NCI-H2029 (cell line): ENCODE measurements around the gene RBL2.
"Not testable (repeated sequence)": the region's sequence is repeated elsewhere in the genome, so short reads cannot be mapped to it uniquely, and the experiment has no call there.

Experiments used
- DNase-seq: peaks from one replicate; lab custom pipeline; 2025; lab: John Stamatoyannopoulos, UW

Gene RBL2

DNA sequence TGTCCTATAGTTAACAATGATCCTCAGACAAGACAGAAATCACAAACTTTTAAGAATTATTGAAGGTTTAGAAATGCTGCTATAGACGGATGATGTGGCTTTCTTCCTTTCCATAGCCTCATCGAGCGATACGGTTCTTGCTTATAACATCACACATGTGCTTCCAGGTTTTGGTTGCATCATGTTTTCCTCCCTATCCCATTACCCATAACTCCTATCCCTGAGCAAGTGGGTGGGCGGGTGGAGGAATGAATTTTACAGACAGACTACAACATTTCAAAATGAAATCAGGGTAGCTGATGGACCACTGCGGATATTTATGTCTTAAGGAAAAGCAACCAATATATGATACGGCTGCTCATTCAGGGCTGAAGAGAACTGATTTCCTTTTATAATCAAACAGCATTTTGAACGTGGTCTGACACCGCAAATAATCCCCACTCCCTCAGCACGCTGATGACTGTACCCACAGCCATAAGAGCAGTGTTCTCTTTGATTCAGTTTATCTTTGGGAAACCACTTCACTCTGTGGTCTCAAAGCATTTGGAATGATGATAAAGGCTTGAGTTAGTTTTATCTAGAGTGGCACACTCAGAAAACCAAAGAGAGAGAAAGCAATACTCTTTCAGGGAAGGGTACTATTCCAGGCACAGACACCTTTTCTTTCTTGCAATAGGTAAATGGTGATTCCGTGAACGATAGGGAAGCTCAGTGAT lies 73.4 kb downstream of the RBL2 start:
- no peak for DNase-seq

DNA sequence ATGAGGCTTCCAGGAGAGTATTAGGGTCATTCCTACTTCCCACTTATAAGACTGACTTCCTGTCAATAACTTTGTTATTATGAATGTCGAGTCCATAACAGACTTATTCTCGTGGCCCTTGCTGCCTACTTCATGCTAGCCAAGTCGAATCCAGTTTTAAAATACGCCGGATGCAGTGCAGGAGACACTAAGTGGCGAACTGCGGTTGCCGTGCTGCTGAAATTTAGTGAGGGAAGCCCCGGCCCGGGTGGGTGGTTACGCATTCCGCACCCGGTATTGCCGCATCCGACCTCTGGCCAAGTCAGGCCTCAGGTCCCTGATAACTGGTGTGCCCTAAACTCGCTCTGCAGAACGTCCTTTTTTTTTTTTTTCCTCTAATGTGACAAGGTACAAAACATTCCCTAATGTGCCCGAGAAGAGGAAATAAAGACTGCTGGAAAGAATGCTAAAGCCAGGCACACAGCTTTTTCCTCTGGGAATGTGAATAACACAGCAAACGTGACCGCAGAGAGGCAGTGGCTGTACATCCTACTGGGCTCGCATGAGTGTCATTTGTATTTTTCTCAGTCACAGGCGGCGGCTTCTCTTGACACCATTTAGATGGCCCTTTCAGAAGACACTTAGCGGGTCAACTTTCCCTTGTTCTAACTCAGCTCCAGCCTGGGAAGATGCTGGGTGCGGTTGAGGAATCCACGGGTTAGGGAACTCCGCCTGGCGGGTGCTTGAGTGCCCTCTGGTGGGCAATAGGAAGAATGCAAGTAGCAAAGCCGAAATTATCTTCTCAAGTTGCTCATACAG lies 75.8 kb downstream of the RBL2 start:
- no peak for DNase-seq

DNA sequence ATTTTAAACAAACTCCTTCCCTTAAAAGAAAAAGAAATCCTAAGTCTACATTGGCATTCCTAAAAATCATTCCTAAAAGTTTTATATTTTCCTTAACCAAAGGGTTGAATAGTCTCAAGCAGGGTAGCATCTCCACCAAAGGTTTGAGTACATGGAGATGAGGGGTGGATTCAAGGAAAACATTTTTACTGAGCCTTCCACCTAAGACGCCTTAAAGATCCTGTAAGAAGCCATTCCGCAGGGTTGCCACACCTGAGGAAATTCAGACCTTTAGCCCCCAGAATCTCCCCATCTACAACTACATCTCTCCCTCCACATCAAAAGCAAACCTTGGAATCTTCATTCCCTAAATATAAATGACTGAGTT lies 76.4 kb downstream of the RBL2 start:
- DNase-seq = no peak

DNA sequence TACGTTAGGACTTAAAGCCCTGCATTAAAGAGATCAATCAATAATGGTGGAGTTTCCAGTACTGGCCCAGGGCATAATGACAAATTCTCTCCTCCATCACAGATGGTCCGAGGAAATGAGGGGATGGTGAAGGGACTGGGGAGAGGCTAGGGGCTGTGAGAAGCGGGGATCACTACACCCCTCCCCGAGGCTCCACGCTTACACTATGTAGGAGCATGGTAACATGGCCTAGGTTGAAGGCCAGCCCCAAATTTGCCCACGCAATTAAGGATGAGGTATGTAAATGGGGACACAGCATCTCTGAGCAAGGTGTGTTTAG lies 76.8 kb downstream of the RBL2 start:
- DNase-seq = no peak

DNA sequence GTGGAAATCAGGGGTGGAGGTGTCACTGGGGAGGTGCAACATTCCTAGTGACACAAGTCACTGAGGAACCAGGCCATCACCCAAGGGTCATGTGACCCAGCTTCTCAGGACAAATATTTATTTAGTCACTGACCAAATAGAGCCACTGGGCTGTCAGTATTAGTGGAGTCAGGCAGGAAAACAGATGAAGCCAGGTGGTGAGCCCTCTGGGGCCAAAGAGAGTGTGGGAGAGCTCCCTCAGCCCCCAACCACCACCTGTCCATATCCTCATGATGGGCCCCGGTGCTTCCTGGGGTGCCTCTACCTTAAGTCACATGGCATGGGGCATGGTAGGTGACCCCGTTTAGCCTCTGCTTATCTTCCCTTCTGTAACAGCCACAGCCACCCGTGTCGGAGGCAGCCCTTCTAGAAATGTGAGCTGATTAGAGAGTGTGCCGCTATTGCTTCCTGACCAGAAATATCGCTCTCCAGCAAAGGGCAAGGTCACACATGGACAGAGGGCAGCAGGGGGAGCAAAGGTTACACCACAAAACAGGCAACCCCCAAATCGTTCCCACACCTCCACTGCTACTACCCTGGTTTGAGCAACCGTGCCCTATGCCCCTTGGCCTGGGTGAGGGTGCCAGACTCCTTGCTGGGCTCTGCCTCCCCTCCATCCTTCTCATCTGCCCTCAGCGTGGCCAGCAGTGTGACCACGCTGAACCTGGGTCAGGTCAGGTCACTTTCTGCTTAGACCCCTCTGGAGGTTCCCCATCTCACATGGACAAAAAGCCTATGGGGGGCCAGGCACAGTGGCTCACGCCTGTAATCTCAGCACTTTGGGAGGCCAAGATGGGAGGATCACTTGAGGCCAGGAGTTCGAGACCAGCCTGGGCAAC lies 77.4 kb downstream of the RBL2 start:
- peak; percentile 37 for DNase-seq

DNA sequence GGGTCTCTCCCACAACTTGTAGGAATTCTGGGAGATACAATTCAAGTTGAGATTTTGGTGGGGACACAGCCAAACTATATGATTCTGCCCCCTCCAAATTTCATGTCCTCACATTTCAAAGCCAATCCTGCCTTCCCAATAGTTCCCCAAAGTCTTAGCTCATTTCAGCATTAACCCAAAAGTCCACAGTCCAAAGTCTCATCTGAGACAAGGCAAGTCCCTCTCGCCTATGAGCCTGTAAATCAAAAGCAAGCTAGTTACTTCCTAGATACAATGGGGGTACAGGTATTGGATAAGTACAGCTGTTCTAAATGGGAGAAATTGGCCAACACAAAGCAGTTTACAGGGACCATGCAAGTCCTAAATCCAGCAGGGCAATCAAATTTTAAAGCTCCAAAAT lies 78.5 kb downstream of the RBL2 start:
- DNase-seq = not testable (repeated sequence)

DNA sequence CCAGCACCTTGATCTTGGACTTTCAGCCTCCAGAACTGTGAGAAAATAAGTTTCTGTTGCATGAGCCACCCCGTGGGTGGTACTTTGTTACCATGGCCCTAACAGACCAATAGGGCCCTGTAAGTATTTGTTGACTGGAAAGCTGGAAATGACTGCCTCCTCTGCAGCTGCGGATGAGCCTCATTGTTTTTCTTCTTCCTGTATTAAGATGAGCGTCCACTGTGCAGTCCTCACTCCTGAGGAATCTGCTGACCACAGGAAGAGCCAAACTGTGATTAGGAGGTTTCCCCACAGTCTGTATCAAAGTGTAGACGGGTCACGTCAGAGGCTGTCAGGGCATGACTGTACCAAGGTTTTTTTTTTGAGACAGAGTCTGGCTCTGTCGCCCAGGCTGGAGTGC lies 81.0 kb downstream of the RBL2 start:
- DNase-seq = no peak

DNA sequence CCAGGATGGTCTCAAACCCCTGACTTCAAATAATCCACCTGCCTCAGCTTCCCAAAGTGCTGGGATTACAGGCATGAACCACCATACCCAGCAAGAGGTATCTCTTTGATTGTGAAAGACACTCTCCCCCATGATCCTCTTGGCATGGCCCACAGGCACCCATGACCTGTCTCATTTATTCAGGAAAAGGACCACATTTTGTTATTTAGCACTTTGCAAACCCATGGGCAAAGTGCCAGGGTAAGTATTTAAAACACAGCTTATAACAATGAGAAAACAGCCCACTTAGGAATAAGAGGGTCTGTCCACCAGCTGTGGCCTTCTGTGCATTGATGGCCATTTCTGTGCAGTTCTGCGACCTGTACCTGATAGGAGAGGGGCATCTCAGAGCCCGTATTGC lies 81.5 kb downstream of the RBL2 start:
- DNase-seq = no peak

DNA sequence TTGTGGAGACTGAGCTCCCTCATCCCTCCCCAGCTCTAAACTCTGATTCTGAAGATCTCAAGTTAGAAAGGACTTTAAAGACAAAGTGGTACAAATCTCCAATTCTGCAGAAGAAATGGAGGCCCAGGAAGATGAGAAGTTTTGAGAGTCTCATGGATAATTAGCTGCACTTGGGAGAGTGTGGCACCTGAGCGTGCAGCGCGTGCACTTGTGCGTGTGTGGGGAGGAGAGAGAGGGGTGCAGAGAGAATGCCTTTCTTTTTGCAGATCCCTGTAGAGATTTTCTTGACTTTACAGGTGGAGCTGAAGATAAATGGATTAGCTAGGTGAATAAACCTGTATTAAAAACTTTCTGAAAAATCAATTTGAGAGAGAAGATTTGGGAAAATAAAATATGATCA lies 83.6 kb downstream of the RBL2 start:
- no peak for DNase-seq

DNA sequence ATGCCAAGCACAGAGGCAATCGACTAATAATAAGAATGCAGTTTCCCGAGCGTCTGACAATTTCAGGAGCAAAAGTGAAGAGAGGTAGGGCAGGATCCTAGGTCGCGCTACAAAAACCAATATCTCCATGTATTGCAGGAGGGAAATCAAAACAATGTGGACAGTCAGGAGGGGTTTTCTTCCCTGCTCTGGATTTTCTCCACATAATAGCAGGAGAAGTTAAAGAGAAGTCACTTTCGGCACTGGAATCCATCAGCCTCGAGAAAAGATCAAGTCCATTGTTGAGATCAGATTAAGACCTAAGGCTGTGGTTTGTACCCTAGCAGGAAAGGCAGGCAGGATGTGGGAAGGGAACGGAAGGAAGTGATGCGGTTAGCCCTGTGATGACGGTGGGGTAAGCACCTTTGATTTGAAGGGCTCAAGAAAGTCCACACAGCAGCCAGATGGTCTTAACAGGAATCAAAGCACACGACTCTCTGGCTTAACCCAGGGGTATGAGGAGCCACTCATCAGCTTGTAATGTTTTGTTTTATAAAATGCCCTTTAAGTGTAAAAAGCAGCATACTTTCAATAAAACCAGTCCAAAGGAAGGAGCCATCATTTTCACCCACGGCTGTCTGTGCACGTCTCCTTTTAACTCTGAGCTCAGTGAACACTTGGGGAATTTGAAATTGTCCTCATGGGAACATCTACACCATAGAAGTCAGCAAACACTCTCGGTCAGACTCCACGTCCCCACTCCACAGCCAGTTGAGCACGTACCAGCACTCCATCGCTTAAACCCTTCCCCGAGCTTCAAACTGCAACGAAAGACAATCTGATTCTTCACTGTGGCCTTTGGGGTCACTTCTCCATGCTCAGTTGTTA lies 84.5 kb downstream of the RBL2 start:
- DNase-seq = no peak

DNA sequence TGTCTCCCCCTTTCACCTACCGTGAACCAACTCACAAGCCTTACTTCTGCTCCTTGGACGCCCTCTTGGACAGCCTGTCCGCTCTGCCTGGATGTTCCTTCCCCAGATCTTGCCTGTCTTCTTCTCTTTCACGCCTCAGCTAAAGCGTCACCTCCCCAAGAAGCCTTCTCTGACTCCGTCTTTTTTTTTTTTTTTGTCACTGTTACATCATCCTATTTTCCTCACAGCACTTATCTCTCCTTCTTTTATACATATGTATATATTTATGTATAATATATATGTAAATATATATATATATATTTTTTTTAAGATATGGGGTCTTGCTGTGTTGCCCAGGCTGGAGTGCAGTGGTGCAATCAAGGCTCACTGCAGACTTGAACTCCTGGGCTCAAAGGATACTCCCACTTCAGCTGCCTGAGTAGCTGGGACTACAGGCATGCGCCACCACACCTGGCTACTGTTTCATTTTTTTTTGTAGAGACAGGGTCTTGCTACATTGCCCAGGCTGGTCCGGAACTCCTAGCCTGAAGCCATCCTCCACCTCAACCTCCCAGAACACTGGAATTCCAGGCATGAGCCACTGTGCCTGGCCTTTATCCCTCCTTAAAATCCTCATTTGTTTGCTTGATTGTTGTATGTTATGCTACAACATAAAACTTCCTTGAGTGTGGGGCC lies 85.3 kb downstream of the RBL2 start:
- no peak for DNase-seq

DNA sequence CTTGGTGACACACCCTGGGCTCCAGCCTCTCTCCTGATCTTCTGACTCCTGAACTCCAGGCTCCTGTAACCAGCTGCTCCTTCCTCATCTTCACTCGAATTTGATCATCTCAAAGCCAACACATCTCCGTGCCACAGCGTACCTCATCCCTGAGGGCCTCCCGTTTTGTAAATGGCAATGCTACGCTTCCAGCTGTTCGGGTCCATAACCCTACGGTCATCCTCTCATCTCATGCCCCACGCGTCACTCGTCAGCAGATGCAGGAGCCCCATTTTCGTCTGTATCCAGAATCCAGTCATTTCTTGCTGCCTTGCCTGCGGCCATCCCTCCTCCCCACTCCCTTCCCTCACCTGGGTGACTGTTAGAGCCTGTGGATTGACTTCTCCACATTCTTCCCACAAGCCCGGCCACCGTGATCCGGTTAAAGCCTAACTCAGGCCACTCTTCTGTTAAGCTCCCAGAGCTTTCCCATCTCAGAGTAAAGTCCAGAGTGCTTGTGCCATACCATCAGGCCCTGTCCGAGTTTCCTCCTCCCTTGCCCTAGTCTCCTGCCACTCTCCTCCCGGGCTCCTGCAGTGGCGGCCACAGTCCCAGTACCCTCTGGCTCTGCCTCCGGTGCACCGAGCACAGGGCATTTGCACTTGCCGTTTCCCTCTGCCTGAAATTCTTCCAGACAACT lies 89.0 kb downstream of the RBL2 start:
- DNase-seq = no peak

DNA sequence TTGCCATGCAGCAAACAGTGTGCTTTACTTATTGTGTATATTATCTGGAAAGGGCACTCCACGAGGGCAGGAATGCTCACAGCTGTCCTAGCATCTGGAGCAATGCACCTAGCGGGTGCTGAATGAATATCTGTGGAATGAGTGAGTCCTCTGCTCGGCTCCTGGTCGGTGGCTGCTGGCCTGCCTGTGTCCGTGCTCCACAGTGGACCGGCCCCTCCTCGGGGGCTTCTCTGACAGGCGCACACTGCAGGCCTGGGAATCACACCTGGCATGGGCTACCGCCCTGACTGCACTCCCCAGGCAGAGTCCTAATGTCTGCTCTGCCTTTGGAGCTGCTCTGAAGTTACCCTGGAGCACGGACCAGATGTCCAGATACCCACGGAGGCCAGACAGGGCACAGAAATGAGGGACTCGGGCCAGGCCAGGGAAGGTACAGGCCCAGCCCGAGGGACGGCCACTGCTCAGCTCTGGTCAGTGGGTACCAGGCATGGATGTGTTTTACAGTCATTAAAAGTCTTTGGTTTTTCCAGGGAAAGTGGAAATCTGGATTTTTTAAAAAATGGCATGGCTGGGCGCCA lies 89.8 kb downstream of the RBL2 start:
- DNase-seq = no peak

DNA sequence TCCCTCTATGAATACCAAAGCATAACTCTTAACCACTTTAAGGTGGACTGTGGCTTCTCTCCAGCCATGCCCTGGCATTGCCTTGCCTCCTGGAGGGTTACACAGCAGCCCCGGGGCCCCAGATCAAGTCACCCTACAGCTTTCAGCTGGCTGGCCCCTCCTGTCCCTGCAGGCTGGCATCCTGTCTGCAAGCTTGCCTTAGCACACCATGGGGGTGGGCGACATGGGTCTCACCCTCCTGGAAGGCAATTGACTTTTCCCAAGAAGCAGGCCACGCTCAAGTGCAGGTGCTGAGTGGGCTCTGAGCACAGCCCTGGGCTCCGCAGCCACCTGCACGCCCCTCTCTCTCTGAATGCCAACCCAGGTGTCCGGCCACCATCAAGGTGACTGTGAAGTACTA lies 94.5 kb downstream of the RBL2 start:
- no peak for DNase-seq

DNA sequence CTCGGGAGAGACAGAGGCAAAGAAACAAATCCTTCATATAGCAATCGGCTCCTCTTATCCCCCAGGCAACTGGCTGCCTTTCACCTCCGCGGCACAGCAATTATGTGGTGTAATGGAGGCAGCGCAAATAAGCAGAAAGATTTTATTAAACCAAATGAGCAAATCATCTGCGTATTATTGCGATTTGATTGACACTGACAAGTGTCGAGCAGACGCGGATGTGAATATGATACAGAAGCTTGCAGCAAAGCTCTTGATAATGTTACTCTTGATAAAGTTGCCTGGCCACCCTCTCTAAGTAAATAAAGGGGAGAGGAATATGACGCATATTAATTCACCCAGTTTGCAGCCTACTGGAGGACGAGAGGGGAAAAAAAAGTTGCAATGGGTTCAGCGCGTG lies 95.2 kb downstream of the RBL2 start:
- no peak for DNase-seq

DNA sequence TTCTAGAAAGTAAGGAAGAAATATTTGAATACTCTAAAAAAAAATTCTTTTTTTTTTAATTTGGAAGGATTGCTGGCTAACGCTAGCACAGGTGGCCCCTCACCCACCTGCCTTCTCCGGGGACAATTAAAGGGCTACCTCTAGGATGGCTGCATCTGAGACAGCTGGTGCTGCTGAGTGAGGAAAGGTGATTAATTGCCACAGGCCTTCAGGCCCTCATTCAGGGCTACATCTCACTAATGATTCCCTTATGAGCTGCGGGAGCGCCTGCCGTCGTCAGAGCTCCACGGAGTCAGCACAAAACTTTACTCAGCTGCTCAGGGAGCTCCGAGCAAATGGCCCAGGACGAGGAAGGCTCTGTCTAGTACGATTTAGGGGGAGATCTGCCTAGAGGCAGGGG lies 95.8 kb downstream of the RBL2 start:
- no peak for DNase-seq

DNA sequence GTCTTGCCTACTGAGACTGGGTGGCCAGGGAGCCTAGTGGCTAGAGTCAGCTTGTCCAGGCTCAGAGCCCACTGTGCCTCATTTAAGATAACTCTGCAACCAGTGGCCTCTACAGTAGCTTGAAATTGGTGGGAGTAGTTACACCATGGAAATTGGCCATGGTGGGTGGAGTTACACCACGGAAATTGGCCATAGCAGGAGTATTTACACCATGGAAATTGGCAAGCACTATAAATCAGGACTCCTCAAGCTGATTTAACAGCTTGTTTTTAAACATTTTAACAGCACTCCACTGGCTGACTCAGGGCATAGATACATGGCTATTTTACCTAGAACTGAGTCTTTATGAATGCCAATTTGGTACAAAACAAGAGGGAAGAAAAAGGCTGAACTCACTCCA lies 96.5 kb downstream of the RBL2 start:
- no peak for DNase-seq

DNA sequence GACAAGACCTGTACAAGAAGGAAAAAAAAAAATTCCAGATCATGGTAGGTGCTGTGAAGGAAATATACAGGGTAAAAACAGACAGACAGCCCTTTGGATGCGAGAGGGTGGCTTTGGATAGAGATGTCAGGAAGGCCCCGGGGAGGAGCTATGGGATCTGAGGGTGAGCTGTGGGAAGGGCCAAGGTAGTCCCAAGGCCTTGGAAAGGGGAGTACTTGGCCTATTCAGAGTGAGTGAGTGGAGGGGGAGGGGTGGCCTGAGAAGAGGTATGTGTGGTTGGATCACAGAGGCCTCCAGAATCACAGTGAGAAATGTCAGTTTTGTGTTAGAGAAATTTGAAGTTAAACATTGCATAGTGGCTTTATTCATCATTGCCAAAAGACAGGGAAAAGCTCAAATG lies 99.9 kb downstream of the RBL2 start:
- DNase-seq = no peak

DNA sequence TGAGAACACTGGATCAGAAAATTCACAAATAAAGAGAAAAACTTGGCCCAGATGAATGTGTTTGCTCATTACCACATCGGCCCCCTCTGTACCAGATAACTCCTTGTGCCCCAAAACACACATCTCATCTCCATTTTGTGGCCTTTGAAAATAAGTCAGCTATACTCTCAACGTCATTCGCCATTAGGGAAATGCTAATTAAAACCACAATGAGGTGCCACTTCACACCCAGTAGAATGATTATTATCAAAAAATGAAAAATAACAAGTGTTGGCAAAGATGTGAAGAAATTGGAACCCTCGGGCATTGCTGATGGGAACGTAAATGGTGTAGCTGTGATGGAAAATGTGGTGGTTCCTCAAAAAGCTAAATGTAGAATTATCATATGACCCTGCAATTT lies 103.4 kb downstream of the RBL2 start:
- DNase-seq = no peak

DNA sequence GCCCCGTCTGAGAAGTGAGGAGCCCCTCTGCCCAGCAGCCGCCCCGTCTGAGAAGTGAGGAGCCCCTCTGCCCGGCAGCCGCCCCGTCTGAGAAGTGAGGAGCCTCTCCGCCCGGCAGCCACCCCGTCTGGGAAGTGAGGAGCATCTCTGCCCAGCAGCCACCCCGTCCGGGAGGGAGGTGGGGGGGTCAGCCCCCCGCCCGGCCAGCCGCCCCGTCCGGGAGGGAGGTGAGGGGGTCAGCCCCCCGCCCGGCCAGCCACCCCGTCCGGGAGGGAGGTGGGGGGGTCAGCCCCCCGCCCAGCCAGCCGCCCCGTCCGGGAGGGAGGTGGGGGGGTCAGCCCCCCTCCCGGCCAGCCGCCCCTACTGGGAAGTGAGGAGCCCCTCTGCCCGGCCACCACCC lies 105.1 kb downstream of the RBL2 start:
- not testable (repeated sequence) for DNase-seq
